Fibroblast of pulmonary artery (primary cell): ENCODE measurements around the gene SPATA46.

ENCODE experiments used
- DNase-seq: peaks from one replicate; pipeline ENCODE4 v3.0.0-alpha.2; 2010; ENCODE audit warnings: low read depth
- H3K4me3 ChIP-seq: replicated peaks from 2 replicates; pipeline ENCODE4 v1.5.1; 2011; ENCODE audit warnings: low read depth, mild to moderate bottlenecking, control low read depth, low read length, moderate library complexity
- TF ChIP-seq, protein P1 (sequence below): IDR thresholded peaks from 2 replicates; pipeline ENCODE4 v1.5.1; 2011; ENCODE audit warnings: mild to moderate bottlenecking, control low read depth, low read length, inconsistent platforms; ENCODE audit errors: missing control alignments

The SPATA46 gene

DNA sequence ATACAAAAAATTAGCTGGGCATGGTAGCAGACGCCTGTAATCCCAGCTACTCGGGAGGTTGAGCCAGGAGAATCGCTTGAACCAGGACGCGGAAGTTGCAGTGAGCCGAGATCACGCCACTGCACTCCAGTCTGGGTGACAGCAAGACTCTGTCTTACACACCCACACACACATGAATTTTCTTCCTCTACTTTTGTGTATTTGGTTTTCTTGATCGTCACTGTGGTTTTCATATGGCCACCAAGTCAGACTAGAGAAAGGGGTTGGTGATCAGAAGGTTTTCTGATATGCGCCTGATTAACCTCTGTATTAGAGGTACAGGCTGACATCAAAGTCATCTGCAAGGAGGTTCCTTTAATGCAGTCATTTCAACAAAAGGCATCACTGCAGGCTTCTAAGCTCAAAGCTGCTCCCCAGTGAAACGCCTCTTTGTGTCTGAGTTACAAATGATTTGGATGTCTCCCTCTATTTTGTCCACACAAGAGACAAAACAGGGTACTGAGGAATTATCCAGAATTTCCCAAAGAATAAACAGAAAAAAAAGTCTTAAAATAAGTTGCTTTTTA lies 24.2 kb upstream of the SPATA46 start:
- H3K4me3 ChIP-seq, result no peak overlapping the region
- TF ChIP-seq, protein P1, sequence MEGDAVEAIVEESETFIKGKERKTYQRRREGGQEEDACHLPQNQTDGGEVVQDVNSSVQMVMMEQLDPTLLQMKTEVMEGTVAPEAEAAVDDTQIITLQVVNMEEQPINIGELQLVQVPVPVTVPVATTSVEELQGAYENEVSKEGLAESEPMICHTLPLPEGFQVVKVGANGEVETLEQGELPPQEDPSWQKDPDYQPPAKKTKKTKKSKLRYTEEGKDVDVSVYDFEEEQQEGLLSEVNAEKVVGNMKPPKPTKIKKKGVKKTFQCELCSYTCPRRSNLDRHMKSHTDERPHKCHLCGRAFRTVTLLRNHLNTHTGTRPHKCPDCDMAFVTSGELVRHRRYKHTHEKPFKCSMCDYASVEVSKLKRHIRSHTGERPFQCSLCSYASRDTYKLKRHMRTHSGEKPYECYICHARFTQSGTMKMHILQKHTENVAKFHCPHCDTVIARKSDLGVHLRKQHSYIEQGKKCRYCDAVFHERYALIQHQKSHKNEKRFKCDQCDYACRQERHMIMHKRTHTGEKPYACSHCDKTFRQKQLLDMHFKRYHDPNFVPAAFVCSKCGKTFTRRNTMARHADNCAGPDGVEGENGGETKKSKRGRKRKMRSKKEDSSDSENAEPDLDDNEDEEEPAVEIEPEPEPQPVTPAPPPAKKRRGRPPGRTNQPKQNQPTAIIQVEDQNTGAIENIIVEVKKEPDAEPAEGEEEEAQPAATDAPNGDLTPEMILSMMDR, result no peak
- DNase-seq, result no peak

DNA sequence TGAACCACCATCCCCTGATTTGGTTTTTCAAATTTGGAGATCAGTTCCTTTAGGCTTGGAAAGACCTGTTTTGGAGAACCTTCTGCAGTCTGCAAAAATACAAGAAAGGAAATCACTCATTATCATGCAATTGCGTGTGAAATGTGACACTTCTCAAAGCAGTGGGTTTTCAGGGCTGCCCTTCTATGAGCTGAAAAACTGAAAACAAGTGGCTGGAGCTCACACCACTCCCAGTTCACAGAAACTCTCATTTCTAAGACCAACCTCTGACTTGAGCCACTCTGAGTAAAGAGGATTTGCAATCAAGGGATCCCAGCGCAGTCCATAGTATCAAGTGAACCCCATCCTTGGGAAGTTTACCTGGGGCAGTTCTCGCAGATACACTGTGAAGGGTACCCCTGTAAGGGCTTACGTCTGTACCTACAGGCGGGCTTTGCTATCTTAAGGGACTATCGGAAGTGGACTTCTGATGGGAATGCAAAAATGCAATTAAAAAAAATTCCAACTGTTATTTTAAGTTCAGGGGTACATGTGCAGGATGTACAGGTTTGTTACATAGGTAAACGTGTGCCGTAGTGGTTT lies 22.4 kb upstream of the SPATA46 start:
- no peak for DNase-seq
- no peak overlapping the region for H3K4me3 ChIP-seq
- TF ChIP-seq, protein P1, result no peak

DNA sequence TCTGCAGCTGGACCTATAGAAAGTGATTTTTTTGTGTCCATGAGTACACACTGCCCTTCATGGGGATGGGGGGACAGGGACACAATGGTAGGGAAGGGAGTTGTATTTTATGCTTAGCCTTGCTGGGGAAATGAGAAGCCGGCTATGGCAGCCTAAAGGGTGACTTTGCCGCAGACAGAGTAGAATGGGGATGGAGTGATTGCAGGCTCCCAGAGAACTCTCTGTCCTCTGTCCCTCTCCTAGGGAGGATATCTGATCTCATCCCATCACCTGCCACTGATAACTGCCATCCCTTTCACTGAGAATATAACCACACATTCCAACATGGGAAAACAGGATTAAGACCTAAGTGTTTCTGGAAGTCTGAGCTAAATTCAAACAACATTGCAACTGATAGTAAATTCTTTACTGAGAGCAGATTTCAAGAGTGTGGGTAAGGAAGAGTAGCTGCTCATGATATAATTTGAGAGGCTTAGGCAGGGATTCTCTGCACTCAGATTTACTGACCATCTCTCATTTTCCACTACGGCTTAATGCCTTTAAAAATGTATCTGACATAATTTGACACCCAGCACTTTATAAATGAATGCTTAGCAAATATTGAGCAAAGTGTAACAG lies 21.4 kb upstream of the SPATA46 start:
- DNase-seq, result no peak

DNA sequence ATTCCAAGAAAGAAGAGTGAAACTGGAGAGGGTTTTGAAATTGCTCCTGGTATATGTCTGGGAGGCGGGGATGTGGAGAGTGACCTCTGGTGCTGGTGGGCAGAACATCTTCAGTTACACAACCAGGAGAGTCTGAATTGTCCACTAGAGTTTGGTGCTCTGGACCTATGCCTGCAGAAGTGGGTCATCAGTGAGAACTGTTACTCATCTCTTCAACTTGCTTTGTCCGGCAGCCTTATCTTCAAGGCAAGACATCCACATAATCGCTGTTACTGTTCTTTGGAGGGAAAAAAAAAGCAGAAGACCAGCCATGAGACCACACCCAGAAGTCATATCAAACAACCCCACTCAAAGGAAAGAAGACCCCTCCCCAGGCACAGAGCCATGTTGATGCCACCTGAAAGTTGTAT lies 20.4 kb upstream of the SPATA46 start:
- peak; percentile 32 for DNase-seq
- no peak overlapping the region for H3K4me3 ChIP-seq
- TF ChIP-seq, protein P1, result peak; percentile 7

More for the DNA sequence above, 21.4 kb upstream of the SPATA46 start:
- TF ChIP-seq, protein P1, result no peak
- no peak overlapping the region for H3K4me3 ChIP-seq

DNA sequence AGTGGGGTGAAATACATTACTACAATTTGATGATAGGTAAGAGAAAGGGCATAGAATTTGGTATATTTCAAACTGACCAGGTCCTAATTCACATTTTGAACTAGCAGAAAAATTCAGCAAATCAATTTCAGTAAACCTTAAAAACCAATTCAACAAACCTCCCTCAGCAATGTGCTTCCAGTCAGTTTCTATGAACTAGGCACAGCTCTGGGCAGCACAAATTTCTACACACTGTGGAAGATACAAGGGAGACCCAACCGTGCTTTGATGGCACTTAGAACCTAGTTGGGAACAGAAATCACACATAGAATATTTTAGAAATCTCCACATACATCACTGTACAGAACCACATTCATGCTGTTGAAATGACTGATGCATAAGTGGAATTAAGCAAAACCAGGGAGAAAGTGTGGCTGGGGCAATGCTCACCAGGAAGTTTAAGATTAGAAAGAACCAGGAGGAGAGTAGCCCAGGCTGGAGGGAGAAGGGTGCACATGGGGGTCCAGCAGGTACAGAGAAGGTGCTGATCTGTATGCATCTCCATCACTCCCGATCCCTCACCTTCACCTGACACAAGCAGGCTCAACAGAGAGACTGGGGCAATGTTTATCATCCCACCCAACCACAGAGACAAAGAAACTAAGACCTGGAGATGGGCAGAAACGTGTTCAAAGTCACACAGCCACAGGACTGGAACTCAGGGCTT lies 19.7 kb upstream of the SPATA46 start:
- DNase-seq, result no peak
- H3K4me3 ChIP-seq, result no peak overlapping the region
- TF ChIP-seq, protein P1, result no peak

DNA sequence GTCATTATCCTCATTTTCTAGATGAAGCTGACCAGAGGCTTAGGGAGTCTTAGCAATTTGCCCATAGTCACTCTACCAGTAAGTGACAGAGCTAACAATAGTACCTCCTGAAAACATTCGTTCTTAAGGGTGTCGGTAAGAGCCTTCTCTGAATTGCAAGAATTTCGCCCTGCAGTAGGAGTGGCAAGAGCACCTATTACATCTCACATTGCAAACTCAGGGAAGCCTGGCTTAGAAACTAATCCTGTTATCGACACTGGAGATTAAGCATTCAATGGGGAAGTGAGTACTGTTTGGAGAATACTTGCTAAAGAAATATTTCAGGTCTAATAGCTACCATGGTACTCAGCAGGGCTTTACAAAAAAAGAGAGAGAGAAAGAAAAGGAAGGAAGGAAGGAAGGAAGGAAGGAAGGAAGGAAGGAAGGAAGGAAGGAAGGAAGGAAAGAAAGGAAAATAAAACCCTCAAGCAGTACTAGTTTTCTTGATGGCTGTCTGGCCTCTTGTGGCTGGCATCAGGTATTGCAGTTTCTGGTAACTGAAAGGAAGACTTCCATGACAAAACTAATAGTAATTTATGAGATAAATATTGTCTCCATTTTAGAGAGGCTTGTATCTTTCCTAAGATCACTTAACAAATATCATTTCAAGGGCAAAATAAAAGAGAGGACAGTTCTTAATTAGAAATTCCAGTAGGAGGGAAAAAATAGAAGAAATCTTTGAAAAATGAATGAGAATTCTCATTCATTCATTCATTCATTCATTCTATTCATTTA lies 15.3 kb upstream of the SPATA46 start:
- peak; percentile 69 for DNase-seq
- TF ChIP-seq, protein P1, result peak; percentile 90
- H3K4me3 ChIP-seq, result no peak overlapping the region
